ENCODE results near the gene INPP5E.
A peak's percentile ranks its signal among the peaks of the same experiment; 100 is the strongest.

DNA sequence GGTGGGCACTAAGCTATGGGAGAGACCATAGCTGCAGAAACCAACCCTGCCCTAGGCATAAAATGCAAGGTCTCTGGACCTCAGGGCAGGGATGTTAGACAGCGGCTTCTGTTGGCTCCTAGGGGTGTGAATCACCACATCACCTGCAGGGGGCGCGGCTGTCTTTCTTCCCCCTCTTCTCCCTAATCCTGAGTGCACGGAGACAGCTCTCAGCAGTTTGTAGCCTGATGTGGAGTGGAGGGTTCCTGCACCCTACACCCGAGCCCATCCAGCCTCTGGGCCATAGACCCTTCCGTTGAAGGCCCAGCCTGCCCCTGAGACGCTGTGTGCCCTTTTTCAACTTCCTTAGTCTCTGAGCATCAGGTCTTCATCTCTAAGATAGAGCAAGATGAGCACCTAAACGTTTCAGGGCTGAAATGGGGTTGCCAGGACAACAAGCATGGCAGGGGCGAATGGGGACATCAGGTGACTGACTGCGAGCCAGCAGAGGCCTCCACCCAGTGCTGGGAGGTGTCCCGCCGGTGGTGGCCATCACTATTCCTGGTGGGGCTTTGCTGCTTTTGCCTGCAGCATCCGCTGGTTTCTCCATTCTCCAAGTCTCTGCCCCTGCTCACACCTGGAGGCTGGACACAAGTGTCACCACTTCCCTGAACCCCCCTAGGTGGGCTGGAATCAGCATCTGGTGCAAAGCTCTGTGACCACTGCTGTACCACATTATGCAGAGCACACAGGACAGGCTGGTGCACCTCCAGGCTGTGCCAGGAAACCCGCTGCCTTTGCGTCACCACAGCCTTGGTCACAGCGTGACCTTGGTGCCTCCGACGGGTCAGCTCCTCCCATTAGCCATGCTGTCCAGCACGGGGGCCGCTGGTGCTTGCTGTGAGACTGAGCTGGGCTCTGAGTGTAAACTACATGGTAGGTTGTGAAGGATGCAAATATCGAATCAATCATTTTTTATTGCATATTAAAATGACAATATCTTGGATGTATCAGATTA is 45.7 kb upstream of the INPP5E start:
- TF ChIP-seq, protein P1, sequence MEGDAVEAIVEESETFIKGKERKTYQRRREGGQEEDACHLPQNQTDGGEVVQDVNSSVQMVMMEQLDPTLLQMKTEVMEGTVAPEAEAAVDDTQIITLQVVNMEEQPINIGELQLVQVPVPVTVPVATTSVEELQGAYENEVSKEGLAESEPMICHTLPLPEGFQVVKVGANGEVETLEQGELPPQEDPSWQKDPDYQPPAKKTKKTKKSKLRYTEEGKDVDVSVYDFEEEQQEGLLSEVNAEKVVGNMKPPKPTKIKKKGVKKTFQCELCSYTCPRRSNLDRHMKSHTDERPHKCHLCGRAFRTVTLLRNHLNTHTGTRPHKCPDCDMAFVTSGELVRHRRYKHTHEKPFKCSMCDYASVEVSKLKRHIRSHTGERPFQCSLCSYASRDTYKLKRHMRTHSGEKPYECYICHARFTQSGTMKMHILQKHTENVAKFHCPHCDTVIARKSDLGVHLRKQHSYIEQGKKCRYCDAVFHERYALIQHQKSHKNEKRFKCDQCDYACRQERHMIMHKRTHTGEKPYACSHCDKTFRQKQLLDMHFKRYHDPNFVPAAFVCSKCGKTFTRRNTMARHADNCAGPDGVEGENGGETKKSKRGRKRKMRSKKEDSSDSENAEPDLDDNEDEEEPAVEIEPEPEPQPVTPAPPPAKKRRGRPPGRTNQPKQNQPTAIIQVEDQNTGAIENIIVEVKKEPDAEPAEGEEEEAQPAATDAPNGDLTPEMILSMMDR (conservative IDR thresholded peaks at IDR 0.05; ENCODE audit: low read depth in 2 of 2), result peak; percentile 79 to 90
- TF ChIP-seq POLR2AphosphoS5 (IDR thresholded peaks at IDR 0.05; ENCODE audit: low read depth) (no peak), EZH2 (IDR thresholded peaks at IDR 0.05; ENCODE audit: low read depth, unreplicated experiment) (no peak), EZH2phosphoT487 (IDR thresholded peaks at IDR 0.05; ENCODE audit: unreplicated experiment) (no peak), STAT1 (IDR thresholded peaks at IDR 0.05; ENCODE audit: unreplicated experiment) (no peak), NANOG (IDR thresholded peaks at IDR 0.05; ENCODE audit: borderline replicate concordance) (no peak), JUNB (IDR thresholded peaks at IDR 0.05; ENCODE audit: unreplicated experiment) (no peak), ZNF331 (CRISPR knock-in tag; IDR thresholded peaks at IDR 0.05; ENCODE audit: low read depth) (no peak)
- TF ChIP-seq, protein P2, sequence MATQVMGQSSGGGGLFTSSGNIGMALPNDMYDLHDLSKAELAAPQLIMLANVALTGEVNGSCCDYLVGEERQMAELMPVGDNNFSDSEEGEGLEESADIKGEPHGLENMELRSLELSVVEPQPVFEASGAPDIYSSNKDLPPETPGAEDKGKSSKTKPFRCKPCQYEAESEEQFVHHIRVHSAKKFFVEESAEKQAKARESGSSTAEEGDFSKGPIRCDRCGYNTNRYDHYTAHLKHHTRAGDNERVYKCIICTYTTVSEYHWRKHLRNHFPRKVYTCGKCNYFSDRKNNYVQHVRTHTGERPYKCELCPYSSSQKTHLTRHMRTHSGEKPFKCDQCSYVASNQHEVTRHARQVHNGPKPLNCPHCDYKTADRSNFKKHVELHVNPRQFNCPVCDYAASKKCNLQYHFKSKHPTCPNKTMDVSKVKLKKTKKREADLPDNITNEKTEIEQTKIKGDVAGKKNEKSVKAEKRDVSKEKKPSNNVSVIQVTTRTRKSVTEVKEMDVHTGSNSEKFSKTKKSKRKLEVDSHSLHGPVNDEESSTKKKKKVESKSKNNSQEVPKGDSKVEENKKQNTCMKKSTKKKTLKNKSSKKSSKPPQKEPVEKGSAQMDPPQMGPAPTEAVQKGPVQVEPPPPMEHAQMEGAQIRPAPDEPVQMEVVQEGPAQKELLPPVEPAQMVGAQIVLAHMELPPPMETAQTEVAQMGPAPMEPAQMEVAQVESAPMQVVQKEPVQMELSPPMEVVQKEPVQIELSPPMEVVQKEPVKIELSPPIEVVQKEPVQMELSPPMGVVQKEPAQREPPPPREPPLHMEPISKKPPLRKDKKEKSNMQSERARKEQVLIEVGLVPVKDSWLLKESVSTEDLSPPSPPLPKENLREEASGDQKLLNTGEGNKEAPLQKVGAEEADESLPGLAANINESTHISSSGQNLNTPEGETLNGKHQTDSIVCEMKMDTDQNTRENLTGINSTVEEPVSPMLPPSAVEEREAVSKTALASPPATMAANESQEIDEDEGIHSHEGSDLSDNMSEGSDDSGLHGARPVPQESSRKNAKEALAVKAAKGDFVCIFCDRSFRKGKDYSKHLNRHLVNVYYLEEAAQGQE (IDR thresholded peaks at IDR 0.05; ENCODE audit: unreplicated experiment), result no peak
